ENCODE data around the gene PKN1.
"Not testable (repeated sequence)": the region's sequence is repeated elsewhere in the genome, so short reads cannot be mapped to it uniquely, and the experiment has no call there.

Gene PKN1

GRCh38 chr19:14433554-14434501, 722 bp downstream of the PKN1 start:
- no peak for DNase-seq

- peak; percentile 40 for DNase-seq
Observed at GRCh38 chr19:14434543-14435319, 1.6 kb downstream of the PKN1 start.

- DNase-seq, result no peak
Observed at GRCh38 chr19:14435320-14436050, 2.4 kb downstream of the PKN1 start.

- peak; percentile 19 for DNase-seq
Observed at GRCh38 chr19:14437578-14438140, 4.6 kb downstream of the PKN1 start.

- no peak for DNase-seq
Observed at GRCh38 chr19:14439014-14439413, 5.9 kb downstream of the PKN1 start.

GRCh38 chr19:14440049-14440448, 6.9 kb downstream of the PKN1 start:
- no peak for DNase-seq

- no peak for DNase-seq
Observed at GRCh38 chr19:14441041-14441938, 8.2 kb downstream of the PKN1 start.

GRCh38 chr19:14442891-14443631, 10.0 kb downstream of the PKN1 start:
- no peak for DNase-seq

GRCh38 chr19:14443632-14444216, 10.6 kb downstream of the PKN1 start:
- no peak for DNase-seq

GRCh38 chr19:14446336-14447036, 13.4 kb downstream of the PKN1 start:
- no peak for DNase-seq

GRCh38 chr19:14449321-14449720, 16.2 kb downstream of the PKN1 start:
- DNase-seq, result no peak

GRCh38 chr19:14450168-14450874, 17.2 kb downstream of the PKN1 start:
- no peak for DNase-seq

GRCh38 chr19:14450876-14451275, 17.8 kb downstream of the PKN1 start:
- DNase-seq, result no peak

GRCh38 chr19:14452303-14452702, 19.2 kb downstream of the PKN1 start:
- DNase-seq, result not testable (repeated sequence)

- DNase-seq, result no peak
Observed at GRCh38 chr19:14459703-14460102, 26.6 kb downstream of the PKN1 start.

GRCh38 chr19:14460935-14461334, 27.8 kb downstream of the PKN1 start:
- no peak for DNase-seq

GRCh38 chr19:14462401-14462800, 29.3 kb downstream of the PKN1 start:
- not testable (repeated sequence) for DNase-seq

GRCh38 chr19:14463747-14464146, 30.6 kb downstream of the PKN1 start:
- no peak for DNase-seq

GRCh38 chr19:14467391-14467790, 34.3 kb downstream of the PKN1 start:
- no peak for DNase-seq

Data from fibroblast of upper back skin (primary cell).